GM19372 (cell line): Measurements from ENCODE around the gene LYSMD2.

Experiments
- ATAC-seq: cut with Tn5 transposase; IDR thresholded peaks from one replicate; pipeline ENCODE4 v1.9.1; 2021; ENCODE audit warnings: mild to moderate bottlenecking, low read depth, moderate library complexity; ENCODE audit not compliant: unreplicated experiment

The LYSMD2 gene

DNA sequence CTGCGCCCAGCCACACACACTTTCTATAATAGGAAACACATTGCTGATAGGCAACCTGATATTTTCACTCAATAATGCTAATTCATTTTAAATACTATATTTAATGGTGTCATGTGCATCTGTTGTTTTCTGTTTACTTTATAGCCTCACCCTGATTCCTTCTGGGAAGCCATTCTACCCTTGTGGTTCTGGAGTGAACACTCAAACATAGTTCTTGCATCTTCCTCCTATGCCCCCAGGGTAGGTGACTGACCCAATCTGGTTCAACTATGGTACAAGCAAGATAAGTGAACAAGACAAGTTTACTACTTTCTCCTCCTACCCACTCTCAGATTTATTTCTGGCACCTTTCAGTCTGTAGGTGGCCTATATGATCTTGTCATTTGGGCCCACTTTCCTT, 60.4 kb downstream of the LYSMD2 start:
- ATAC-seq: no peak

DNA sequence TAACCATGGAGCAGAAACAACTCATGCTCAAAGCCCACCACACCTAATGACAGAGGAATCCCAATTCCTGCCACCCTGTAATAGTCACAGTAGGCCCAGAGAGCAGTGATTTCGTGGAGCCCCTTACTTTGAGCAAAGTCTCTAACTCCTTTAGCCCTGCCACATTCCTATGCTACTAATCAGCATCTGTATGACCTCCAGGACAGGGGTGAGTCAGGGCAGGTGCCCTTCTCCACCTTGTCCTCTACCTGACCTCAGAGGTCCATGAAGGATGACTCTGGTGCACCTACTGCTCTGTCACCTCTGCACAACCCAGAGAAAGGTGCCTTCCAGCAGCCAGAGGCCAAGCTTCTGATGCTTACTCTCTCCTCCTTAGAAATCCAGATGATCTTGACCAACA, 62.2 kb downstream of the LYSMD2 start:
- no peak for ATAC-seq
